Measurements from ENCODE around the gene CYB561D2. TPM values are rescaled to one million over a fixed set of nuclear protein-coding genes. Genes with fewer than 3 reads are reported as not detected.

CYB561D2 gene
- total and polyA plus RNA-seq, 2 donors (not counting 3 experiments of a cell fraction or from before 2014, with no cell fraction given): 13.6 to 46.0 TPM

GRCh38 chr3:50302095-50303012 lies 48.3 kb upstream of the CYB561D2 start:
- DNase-seq (ENCODE audit: low read depth, low spot score): no peak
- dilution Hi-C loops (cut with MboI; ENCODE audit: extremely low pct_ligation_motif_present, low sequenced_read_pairs): no loop called here
- H3K9ac ChIP-seq (replicated peaks; ENCODE audit: extremely low read depth, insufficient read depth, low read length): no peak overlapping the region
- intact Hi-C loops (cut with micrococcal nuclease): no loop called here
- no peak overlapping the region for H3K27ac ChIP-seq (ENCODE audit: insufficient read depth, low read depth, low read length)
- no peaks in the 10 kb centered on the region for H3K9me3 ChIP-seq (replicated peaks; ENCODE audit: control insufficient read depth, insufficient read depth, low read length)
- H3K27me3 ChIP-seq (ENCODE audit: control insufficient read depth in 2 of 2, insufficient read depth in 2 of 2, low read length in 2 of 2): no peaks in the 10 kb centered on the region
- ChIA-PET CTCF (interaction anchor here (6.6 kb wide), 1 partner anchor 22 kb away, joined by 48 read pairs; the partner anchor contains the start of gene HYAL2), POLR2A (no interaction called here)
- FAIRE-seq: no peak
- no peak overlapping the region for H3K4me3 ChIP-seq (replicated peaks in 1 of 3; ENCODE audit: insufficient read depth in 1 of 3, low read depth in 1 of 3, low read length in 3 of 3)
- H3K79me2 ChIP-seq (ENCODE audit: control insufficient read depth, insufficient read depth, low read length): no peaks in the 10 kb centered on the region
- TF ChIP-seq POLR2A (IDR thresholded peaks at IDR 0.05; ENCODE audit: low read depth, low read length): peak; percentile 3
- no peak for TF ChIP-seq JUN (IDR thresholded peaks at IDR 0.05; ENCODE audit: borderline replicate concordance, insufficient read depth, insufficient read length, low read depth)
- H3K4me1 ChIP-seq (ENCODE audit: control insufficient read depth, extremely low read depth, insufficient read depth, low read length): peaks cover 25% of the 10 kb centered on the region
- no TSS peak for BruUV-seq (replicated peaks)
- H3K36me3 ChIP-seq (ENCODE audit: control insufficient read depth in 2 of 2, extremely low read depth in 1 of 2, insufficient read depth in 2 of 2, low read length in 2 of 2): no peaks in the 10 kb centered on the region
- no peaks in the 10 kb centered on the region for H4K20me1 ChIP-seq (replicated peaks; ENCODE audit: control insufficient read depth, extremely low read depth, insufficient read depth, low read length)
- H3K9me1 ChIP-seq (replicated peaks; ENCODE audit: control insufficient read depth, extremely low read depth, insufficient read depth, low read length): no peaks in the 10 kb centered on the region
- no peak overlapping the region for H2AFZ ChIP-seq (ENCODE audit: low read depth, low read length)
- no peak overlapping the region for H3K4me2 ChIP-seq (ENCODE audit: insufficient read depth, low read length)

DNA sequence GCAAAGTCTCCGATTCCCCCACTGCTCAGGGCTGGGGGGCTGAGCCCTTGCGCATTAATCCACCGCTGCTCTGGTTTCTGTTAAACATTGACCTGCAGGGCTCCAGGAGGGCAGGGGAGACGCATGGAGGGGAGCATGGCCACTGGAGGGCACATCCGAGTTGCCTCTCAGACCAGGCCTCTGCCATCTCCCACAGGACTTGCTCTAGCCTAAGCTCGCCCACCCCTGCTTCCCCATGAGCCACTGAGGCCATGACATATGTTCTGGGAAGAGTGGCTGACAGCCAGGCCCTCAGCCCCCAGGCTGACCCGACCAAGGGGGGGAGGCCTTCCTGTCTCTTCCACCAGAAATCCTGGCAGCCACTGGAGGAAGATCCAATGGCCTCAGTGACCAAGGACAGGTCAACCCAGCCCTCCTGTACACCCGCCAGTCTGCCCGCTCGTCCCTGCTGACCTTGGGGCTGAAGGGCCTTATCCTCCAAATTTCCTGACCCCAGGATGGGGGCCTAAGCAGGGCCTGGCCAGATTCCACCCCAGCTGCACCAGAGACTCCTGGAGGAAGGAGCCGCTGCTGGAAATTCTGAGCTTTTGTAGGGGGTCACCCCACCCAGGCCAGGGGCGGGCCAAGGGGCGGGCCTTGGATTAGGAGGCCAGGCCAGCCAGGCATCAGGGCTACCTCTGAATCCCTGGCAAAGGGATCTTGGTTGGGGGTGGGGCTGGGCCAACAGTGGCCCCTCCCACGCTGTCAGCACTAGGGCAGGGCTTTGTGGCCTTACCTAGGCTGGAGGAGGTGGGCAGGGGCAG lies 47.4 kb upstream of the CYB561D2 start, which contains the start of gene HYAL1:
HYAL1 (minus strand) TSS at position 562 of the 803 bp plus-strand sequence. CDS start 618 bp downstream, outside the sequence.
- DNase-seq (ENCODE audit: low read depth, low spot score) (no peak), FAIRE-seq (no peak)
- Histone ChIP-seq H3K9me3 (replicated peaks; ENCODE audit: control insufficient read depth, insufficient read depth, low read length) (no peaks in the 10 kb centered on the region), H3K79me2 (ENCODE audit: control insufficient read depth, insufficient read depth, low read length) (no peaks in the 10 kb centered on the region), H2AFZ (ENCODE audit: low read depth, low read length) (no peak within 1 kb of the TSS), H3K4me1 (ENCODE audit: control insufficient read depth, extremely low read depth, insufficient read depth, low read length) (peaks cover 23% of the 10 kb centered on the region), H3K36me3 (ENCODE audit: control insufficient read depth in 2 of 2, extremely low read depth in 1 of 2, insufficient read depth in 2 of 2, low read length in 2 of 2) (no peaks in the 10 kb centered on the region), H3K9me1 (replicated peaks; ENCODE audit: control insufficient read depth, extremely low read depth, insufficient read depth, low read length) (no peaks in the 10 kb centered on the region), H3K27ac (ENCODE audit: insufficient read depth, low read depth, low read length) (no peak within 1 kb of the TSS), H3K4me3 (replicated peaks in 1 of 3; ENCODE audit: insufficient read depth in 1 of 3, low read depth in 1 of 3, low read length in 3 of 3) (no peak within 1 kb of the TSS), H3K27me3 (ENCODE audit: control insufficient read depth in 2 of 2, insufficient read depth in 2 of 2, low read length in 2 of 2) (no peaks in the 10 kb centered on the region), H4K20me1 (replicated peaks; ENCODE audit: control insufficient read depth, extremely low read depth, insufficient read depth, low read length) (no peaks in the 10 kb centered on the region), H3K9ac (replicated peaks; ENCODE audit: extremely low read depth, insufficient read depth, low read length) (no peak within 1 kb of the TSS), H3K4me2 (ENCODE audit: insufficient read depth, low read length) (no peak within 1 kb of the TSS)
- BruUV-seq (replicated peaks): no TSS peak
- CTCF ChIA-PET: interaction anchor here (0.6 to 6.6 kb wide), 3 partner anchors 15 to 77 kb away, joined by 3 to 48 read pairs (median 3); partner anchors contain the start of gene HYAL2
- TF ChIP-seq CTCF (IDR thresholded peaks at IDR 0.05; ENCODE audit: extremely low read depth in 1 of 2, insufficient read depth in 1 of 2, low read depth in 1 of 2, low read length in 2 of 2): peak in 1 of 2 donors; percentile 10
- no peak for TF ChIP-seq MAX (IDR thresholded peaks at IDR 0.05; ENCODE audit: insufficient read depth, insufficient read length)
- no peak for TF ChIP-seq GATA2 (IDR thresholded peaks at IDR 0.05; ENCODE audit: insufficient read depth, insufficient read length, low read depth, low read length)
- peak; percentile 25 for TF ChIP-seq POLR2AphosphoS5 (IDR thresholded peaks at IDR 0.05; ENCODE audit: insufficient read depth, low read depth, low read length)
- TF ChIP-seq FOS (IDR thresholded peaks at IDR 0.05; ENCODE audit: borderline replicate concordance, insufficient read depth, low read length): no peak
- POLR2A ChIA-PET: no interaction called here
- intact Hi-C loops (cut with micrococcal nuclease) (no loop called here), dilution Hi-C loops (cut with MboI; ENCODE audit: extremely low pct_ligation_motif_present, low sequenced_read_pairs) (no loop called here)
